ENCODE results near the gene MT1H. TPM values are rescaled to one million over a fixed set of nuclear protein-coding genes. Genes with fewer than 3 reads are reported as not detected.

Gene MT1H
- total RNA-seq, 1 experiment from 2014 or later = not detected

GRCh38 chr16:56632156-56632847, 37.3 kb upstream of the MT1H start, which contains the start of gene MT1M:
TSS of gene MT1M (plus strand) at chr16:56632659. CDS start at chr16:56632732, 73 bp downstream.
- no peak within 1 kb of the TSS for H3K4me3 ChIP-seq (replicated peaks in 1 of 2; ENCODE audit: low read depth in 1 of 2, low read length in 2 of 2)
- H3K4me2 ChIP-seq (ENCODE audit: low read length) = no peak within 1 kb of the TSS
- H3K27ac ChIP-seq (ENCODE audit: low read depth, low read length) = no peak within 1 kb of the TSS
- ATAC-seq (no peak), DNase-seq (ENCODE audit: low read depth, low spot score) (no peak)
- no peaks in the 10 kb centered on the region for H3K27me3 ChIP-seq (ENCODE audit: insufficient read depth, low read length)
- H3K9me2 ChIP-seq (ENCODE audit: insufficient read depth) = no peaks in the 10 kb centered on the region
- TF ChIP-seq EZH2phosphoT487 (IDR thresholded peaks at IDR 0.05; ENCODE audit: borderline replicate concordance) (no peak), CTCF (IDR thresholded peaks at IDR 0.05 in 2 of 3, conservative IDR thresholded peaks at IDR 0.05 in 1 of 3; ENCODE audit: borderline replicate concordance in 1 of 3, insufficient read depth in 1 of 3, low read depth in 2 of 3, low read length in 2 of 3) (no peak), POLR2AphosphoS5 (IDR thresholded peaks at IDR 0.05; ENCODE audit: low read depth, low read length) (no peak), SP1 (IDR thresholded peaks at IDR 0.05; ENCODE audit: low read depth) (no peak), JUND (IDR thresholded peaks at IDR 0.05) (no peak), YY1 (IDR thresholded peaks at IDR 0.05; ENCODE audit: extremely low read depth, insufficient replicate concordance, low read depth, low read length) (no peak), EZH2 (IDR thresholded peaks at IDR 0.05) (no peak)
- TF ChIP-seq, protein P1, sequence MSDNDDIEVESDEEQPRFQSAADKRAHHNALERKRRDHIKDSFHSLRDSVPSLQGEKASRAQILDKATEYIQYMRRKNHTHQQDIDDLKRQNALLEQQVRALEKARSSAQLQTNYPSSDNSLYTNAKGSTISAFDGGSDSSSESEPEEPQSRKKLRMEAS (IDR thresholded peaks at IDR 0.05) = no peak
- no peaks in the 10 kb centered on the region for H3K36me3 ChIP-seq (ENCODE audit: control insufficient read depth in 1 of 2, insufficient read depth in 2 of 2, low read length in 2 of 2)
- peaks cover 3 to 24% of the 10 kb centered on the region in 2 experiments; a peak in 3 of 4 replicates for H3K4me1 ChIP-seq (ENCODE audit: control insufficient read depth in 1 of 2, insufficient read depth in 2 of 2, low read length in 2 of 2)
- intact Hi-C loops (cut with micrococcal nuclease) = no loop called here
- no peak within 1 kb of the TSS for H2AFZ ChIP-seq (ENCODE audit: low read depth, low read length, poor library complexity, severe bottlenecking)
- H3K9ac ChIP-seq (ENCODE audit: low read length) = no peak within 1 kb of the TSS
- ChIA-PET POLR2A (no interaction called here), RAD21 (ENCODE audit: low non-redundant PET in 1 of 2, low total read pairs in 2 of 2, uncharacterized antibody in 2 of 2, unreplicated experiment in 2 of 2) (no interaction called here), CTCF (no interaction called here)
- H3K79me2 ChIP-seq (ENCODE audit: insufficient read depth, low read length) = no peaks in the 10 kb centered on the region
- no peaks in the 10 kb centered on the region for H3K9me3 ChIP-seq (ENCODE audit: control insufficient read depth in 1 of 2, insufficient read depth in 1 of 2, low read depth in 1 of 2, low read length in 2 of 2)
- no peaks in the 10 kb centered on the region for H4K20me1 ChIP-seq (ENCODE audit: insufficient read depth)
- no TSS peak for BruUV-seq (replicated peaks)

All from HCT116 (cell line).